T-cell (primary cell): ENCODE data around the gene C2orf76. TPM values are rescaled to one million over a fixed set of nuclear protein-coding genes. Genes with fewer than 3 reads are reported as not detected.

ENCODE experiments used
- ATAC-seq, 4 experiments: fragments of 200-7000 bp in 3 of 4; fragments of 150-1000 bp in 1 of 4; cut with Tn5 transposase; replicated peaks in 1 of 4; 1 replicate in 3 of 4; 2 replicates in 1 of 4; pipeline ENCODE4 v1.10.0; 2021; ENCODE audit warnings: moderate library complexity in 3 of 4, mild to moderate bottlenecking in 2 of 4, moderate number of reproducible peaks in 1 of 4
- CTCF ChIA-PET, 2 donors: fragments of 300-600 bp; sonication (Branson Sonifier 250); formaldehyde crosslinking; loops; one replicate each; lab custom pipeline; 2022; ENCODE audit warnings: antibody characterized with exemption in 2 of 2; lab: Charles Lee
- POLR2A ChIA-PET, 2 donors: fragments of 300-600 bp; sonication (Branson Sonifier 250); formaldehyde crosslinking; loops; one replicate each; lab custom pipeline; 2022; ENCODE audit warnings: antibody characterized with exemption in 2 of 2; lab: Charles Lee
- DNase-seq, 35 experiments: peaks; one replicate each; pipeline versions ENCODE4 v3.0.0 to v3.0.0-alpha.2; 2013 to 2023
- H3K27ac ChIP-seq: one replicate; pipeline ENCODE4 v1.5.1; 2013; ENCODE audit warnings: low read length
- H3K27me3 ChIP-seq, 2 experiments: replicated peaks in 1 of 2; 1 replicate in 1 of 2; 2 replicates in 1 of 2; pipeline versions ENCODE4 v1.6.1 to v1.7.0; 2013; ENCODE audit warnings: low read length in 1 of 2, mixed read lengths in 1 of 2; ENCODE audit not compliant: control insufficient read depth in 2 of 2, insufficient read depth in 2 of 2; ENCODE audit errors: extremely low read depth in 1 of 2
- H3K36me3 ChIP-seq, 2 donors: 1 replicate in 1 of 2; 2 replicates in 1 of 2; pipeline versions ENCODE4 v1.6.1 to v1.7.0; 2013; ENCODE audit warnings: low read length in 1 of 2; ENCODE audit not compliant: control insufficient read depth in 2 of 2, insufficient read depth in 1 of 2; ENCODE audit errors: extremely low read depth in 1 of 2
- H3K4me1 ChIP-seq, 2 experiments: 1 replicate in 1 of 2; 2 replicates in 1 of 2; pipeline versions ENCODE4 v1.6.1 to v1.7.0; 2013; ENCODE audit warnings: low read length in 2 of 2, mixed read lengths in 1 of 2; ENCODE audit not compliant: insufficient read depth in 2 of 2, control insufficient read depth in 1 of 2; ENCODE audit errors: extremely low read depth in 1 of 2
- H3K4me3 ChIP-seq, 2 donors: 1 replicate in 1 of 2; 2 replicates in 1 of 2; pipeline versions ENCODE4 v1.5.1 to v1.7.0; 2013; ENCODE audit warnings: mild to moderate bottlenecking in 2 of 2, low read length in 1 of 2, moderate library complexity in 1 of 2; ENCODE audit not compliant: control insufficient read depth in 1 of 2; ENCODE audit errors: extremely low read depth in 1 of 2
- H3K9me3 ChIP-seq: 2 replicates; pipeline ENCODE4 v1.7.0; 2013
- H3K27ac Mint-ChIP-seq, 2 donors: one replicate each; pipeline ENCODE4 v1.8.0; 2020 to 2021; ENCODE audit warnings: mild to moderate bottlenecking in 2 of 2, mixed read lengths in 2 of 2
- H3K27me3 Mint-ChIP-seq, 2 donors: one replicate each; pipeline ENCODE4 v1.8.0; 2021 to 2022; ENCODE audit warnings: mixed read lengths in 2 of 2
- H3K36me3 Mint-ChIP-seq: one replicate; pipeline ENCODE4 v1.8.0; 2021; ENCODE audit warnings: mixed read lengths
- H3K4me1 Mint-ChIP-seq, 3 donors: one replicate each; pipeline ENCODE4 v1.8.0; 2020 to 2022; ENCODE audit warnings: mixed read lengths in 3 of 3, mild to moderate bottlenecking in 1 of 3
- H3K4me3 Mint-ChIP-seq, 3 donors: one replicate each; pipeline ENCODE4 v1.8.0; 2020 to 2022; ENCODE audit warnings: mild to moderate bottlenecking in 3 of 3, mixed read lengths in 3 of 3, moderate library complexity in 3 of 3
- H3K9me3 Mint-ChIP-seq, 3 donors: one replicate each; pipeline ENCODE4 v1.8.0; 2020 to 2022; ENCODE audit warnings: mixed read lengths in 3 of 3
- WGBS: methylation state at CpG from one replicate; pipeline ENCODE4 v1.1.5; 2013; ENCODE audit warnings: missing lambda C conversion rate; ENCODE audit not compliant: insufficient coverage; 5-methylcytosine and 5-hydroxymethylcytosine counted together
- total RNA-seq, 35 experiments: library from RNA in 6 of 35; stranded (reverse) in 6 of 35; fragments of 120-200 nt in 1 of 35; gene quantifications; one replicate each; pipeline versions ENCODE4 v1.2.1 to v1.2.4 and lab custom pipeline; 2013 to 2026

The C2orf76 gene
- total RNA-seq: 1 to 10 TPM; 5.2 to 9.0 (median 7.4) TPM
- total RNA-seq (2013): 9.6 TPM
- total RNA-seq (lab: John Stamatoyannopoulos, UW): 2.8 to 8.1 (median 4.4) reads per million in 29 experiments

GRCh38 chr2:119366649-119367471 lies at the start of gene C2orf76, which contains the start of gene DBI:
Gene C2orf76, minus strand, starts transcription at chr2:119366834. Its CDS starts 26,875 bp downstream, at chr2:119339959.
Gene DBI, plus strand, starts transcription at chr2:119366977. Its CDS starts 75 bp downstream, at chr2:119367052.
- H3K27ac ChIP-seq: peak within 1 kb of the TSS; percentile 89
- peaks cover 12 to 42% of the 10 kb centered on the region in 2 experiments for H3K4me1 ChIP-seq
- H3K9me3 ChIP-seq: no peaks in the 10 kb centered on the region
- H3K4me3 ChIP-seq: peak within 1 kb of the TSS; percentile 84 to 90
- peaks cover 10 to 31% of the 10 kb centered on the region in 2 donors for H3K36me3 ChIP-seq
- H3K4me3 Mint-ChIP-seq: peak within 1 kb of the TSS; percentile 96 to 99 (median 98)
- ATAC-seq (peak; percentile 95 to 96 (median 96)), DNase-seq (peak; percentile 81 to 95 (median 86))
- CTCF ChIA-PET: interaction anchor here in 1 of 2 donors (1.1 kb wide), 1 partner anchor 1552 kb away, joined by 8 read pairs; the partner anchor contains the start of gene DDX18
- H3K27me3 ChIP-seq: no peaks in the 10 kb centered on the region
- POLR2A ChIA-PET: interaction anchor here in 1 of 2 donors (1.2 kb wide), 1 partner anchor 22 kb away, joined by 3 read pairs; no protein-coding TSS in a partner anchor
- H3K27ac Mint-ChIP-seq: peak within 1 kb of the TSS; percentile 85 to 97
- no peaks in the 10 kb centered on the region for H3K27me3 Mint-ChIP-seq
- no peaks in the 10 kb centered on the region for H3K9me3 Mint-ChIP-seq
- peaks cover 50 to 60% (median 60%) of the 10 kb centered on the region in 3 donors for H3K4me1 Mint-ChIP-seq
- peaks cover 30% of the 10 kb centered on the region for H3K36me3 Mint-ChIP-seq
- 0% methylated on average over 62 of the region's 65 CpGs for WGBS

GRCh38 chr2:119415630-119416029 lies 49.0 kb upstream of the C2orf76 start:
- peak in 1 of 4 experiments; percentile 72 for ATAC-seq
- no CpG with 5 or more reads among the region's 1 CpG for WGBS
- Histone ChIP-seq H3K36me3 (no peaks in the 10 kb centered on the region), H3K27me3 (peaks cover 0 to 3% of the 10 kb centered on the region in 2 experiments), H3K4me3 (no peak overlapping the region), H3K4me1 (peaks cover 0 to 3% of the 10 kb centered on the region in 2 experiments), H3K27ac (no peak overlapping the region), H3K9me3 (no peaks in the 10 kb centered on the region)
- H3K27ac Mint-ChIP-seq: peak overlapping the region in 1 of 2 donors; percentile 70
- DNase-seq: no peak
- peaks cover 19% of the 10 kb centered on the region in 2 donors for H3K27me3 Mint-ChIP-seq
- H3K36me3 Mint-ChIP-seq: no peaks in the 10 kb centered on the region
- CTCF ChIA-PET: no interaction called here
- H3K4me3 Mint-ChIP-seq: no peak overlapping the region
- peaks cover 0 to 6% (median 2%) of the 10 kb centered on the region in 3 donors for H3K4me1 Mint-ChIP-seq
- H3K9me3 Mint-ChIP-seq: no peaks in the 10 kb centered on the region
- POLR2A ChIA-PET: no interaction called here

DNA sequence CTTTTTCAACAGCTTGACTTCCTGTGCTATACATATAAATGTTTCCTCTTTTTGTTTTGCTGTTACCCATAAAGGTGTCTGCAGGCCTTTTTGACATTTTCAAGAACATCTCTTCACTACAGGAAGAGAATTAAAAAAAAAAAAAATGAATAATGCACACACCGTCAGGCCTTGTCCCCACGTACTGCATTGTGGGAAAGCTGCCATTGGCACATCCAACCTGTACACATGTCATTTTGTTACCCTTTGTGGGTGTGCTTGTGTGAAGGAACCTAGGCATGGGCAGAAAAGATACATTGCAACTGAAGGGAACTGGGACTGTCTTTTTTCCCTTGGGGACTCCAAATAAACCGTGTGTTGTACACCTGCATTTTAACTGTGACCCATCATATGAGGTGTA lies 48.3 kb upstream of the C2orf76 start:
- ChIA-PET POLR2A (no interaction called here), CTCF (no interaction called here)
- Histone ChIP-seq H3K27ac (no peak overlapping the region), H3K36me3 (no peaks in the 10 kb centered on the region), H3K4me1 (peaks cover 0 to 3% of the 10 kb centered on the region in 2 experiments), H3K9me3 (no peaks in the 10 kb centered on the region), H3K4me3 (no peak overlapping the region), H3K27me3 (peaks cover 0 to 3% of the 10 kb centered on the region in 2 experiments)
- peaks cover 15 to 19% of the 10 kb centered on the region in 2 donors for H3K27me3 Mint-ChIP-seq
- 60% methylated on average over 1 of the region's 3 CpGs for WGBS
- DNase-seq: no peak
- H3K36me3 Mint-ChIP-seq: no peaks in the 10 kb centered on the region
- ATAC-seq: peak in 1 of 4 experiments; percentile 8
- H3K4me3 Mint-ChIP-seq: no peak overlapping the region
- peak overlapping the region in 1 of 2 donors; percentile 0 for H3K27ac Mint-ChIP-seq
- H3K4me1 Mint-ChIP-seq: peaks cover 0 to 6% (median 2%) of the 10 kb centered on the region in 3 donors
- H3K9me3 Mint-ChIP-seq: no peaks in the 10 kb centered on the region

- H3K4me1 Mint-ChIP-seq: no peaks in the 10 kb centered on the region
- H3K4me3 Mint-ChIP-seq: no peak overlapping the region
- peaks cover 0 to 8% of the 10 kb centered on the region in 2 experiments for H3K27me3 ChIP-seq
- H3K36me3 Mint-ChIP-seq: no peaks in the 10 kb centered on the region
- H3K27ac ChIP-seq: no peak overlapping the region
- ChIA-PET POLR2A (no interaction called here), CTCF (interaction anchor here in 1 of 2 donors (0.7 kb wide), 1 partner anchor 67 kb away, joined by 3 read pairs; no protein-coding TSS in a partner anchor)
- H3K4me1 ChIP-seq: peaks cover 0 to 3% of the 10 kb centered on the region in 2 experiments
- DNase-seq (no peak), ATAC-seq (no peak)
- no peak overlapping the region for H3K27ac Mint-ChIP-seq
- WGBS: no CpG with 5 or more reads among the region's 4 CpGs
- H3K36me3 ChIP-seq: no peaks in the 10 kb centered on the region
- H3K27me3 Mint-ChIP-seq: peaks cover 4 to 15% of the 10 kb centered on the region in 2 donors
- no peak overlapping the region for H3K4me3 ChIP-seq
- no peaks in the 10 kb centered on the region for H3K9me3 Mint-ChIP-seq
- no peaks in the 10 kb centered on the region for H3K9me3 ChIP-seq
Measured at GRCh38 chr2:119409506-119409905, 42.9 kb upstream of the C2orf76 start.

DNA sequence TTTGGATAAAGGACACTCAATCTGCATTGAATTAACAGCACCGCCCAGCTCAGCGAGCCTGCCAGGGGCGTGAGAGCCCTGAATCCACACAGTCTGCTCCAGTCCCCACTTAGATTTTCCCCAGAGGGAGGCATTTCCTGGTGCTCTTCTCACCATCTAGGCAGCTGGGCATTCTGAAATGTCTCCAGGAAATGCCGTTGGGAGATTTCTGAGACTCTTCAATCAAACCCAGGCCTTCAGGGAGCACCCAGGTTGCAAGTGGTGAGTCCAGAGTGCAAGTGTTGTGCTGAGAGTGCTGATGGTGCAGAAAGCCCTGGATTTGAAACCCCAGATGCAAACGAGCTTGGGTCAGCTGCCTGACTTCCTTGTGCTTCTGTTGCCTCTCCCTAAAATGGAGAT lies 41.6 kb upstream of the C2orf76 start:
- ATAC-seq: no peak
- peaks cover 4 to 13% of the 10 kb centered on the region in 2 donors for H3K27me3 Mint-ChIP-seq
- no peaks in the 10 kb centered on the region for H3K4me1 ChIP-seq
- ChIA-PET CTCF (interaction anchor here in 1 of 2 donors (0.7 kb wide), 1 partner anchor 70 kb away, joined by 4 read pairs; no protein-coding TSS in a partner anchor), POLR2A (no interaction called here)
- DNase-seq: no peak
- no peak overlapping the region for H3K4me3 Mint-ChIP-seq
- no peaks in the 10 kb centered on the region for H3K36me3 Mint-ChIP-seq
- no peak overlapping the region for H3K4me3 ChIP-seq
- H3K27ac Mint-ChIP-seq: no peak overlapping the region
- no peaks in the 10 kb centered on the region for H3K36me3 ChIP-seq
- WGBS: 54% methylated on average over 4 of the region's 5 CpGs
- no peak overlapping the region for H3K27ac ChIP-seq
- H3K4me1 Mint-ChIP-seq: no peaks in the 10 kb centered on the region
- no peaks in the 10 kb centered on the region for H3K9me3 Mint-ChIP-seq
- peaks cover 0 to 11% of the 10 kb centered on the region in 2 experiments for H3K27me3 ChIP-seq
- H3K9me3 ChIP-seq: no peaks in the 10 kb centered on the region

- ChIA-PET CTCF (no interaction called here), POLR2A (no interaction called here)
- no peak overlapping the region for H3K4me3 ChIP-seq
- no peak overlapping the region for H3K27ac ChIP-seq
- 82% methylated on average over 4 of the region's 7 CpGs for WGBS
- no peaks in the 10 kb centered on the region for H3K36me3 Mint-ChIP-seq
- H3K4me3 Mint-ChIP-seq: no peak overlapping the region
- H3K27me3 ChIP-seq: peaks cover 0 to 11% of the 10 kb centered on the region in 2 experiments
- no peak overlapping the region for H3K27ac Mint-ChIP-seq
- DNase-seq: peak in 10 of 35 experiments; percentile 6 to 51 (median 12)
- ATAC-seq: peak in 1 of 4 experiments; percentile 35
- no peaks in the 10 kb centered on the region for H3K4me1 ChIP-seq
- H3K27me3 Mint-ChIP-seq: peaks cover 4 to 13% of the 10 kb centered on the region in 2 donors
- H3K4me1 Mint-ChIP-seq: no peaks in the 10 kb centered on the region
- H3K36me3 ChIP-seq: no peaks in the 10 kb centered on the region
- no peaks in the 10 kb centered on the region for H3K9me3 Mint-ChIP-seq
- H3K9me3 ChIP-seq: no peaks in the 10 kb centered on the region
Measured at GRCh38 chr2:119407430-119408220, 41.0 kb upstream of the C2orf76 start.
